Lung (tissue), 12 donors: ENCODE data around the gene POU2AF3. TPM values are rescaled to one million over a fixed set of nuclear protein-coding genes. Genes with fewer than 3 reads are reported as not detected.
A peak's percentile ranks its signal among the peaks of the same experiment; 100 is the strongest.

Experiments used
- ATAC-seq: fragments of 200-7000 bp; cut with Tn5 transposase; one replicate; pipeline ENCODE4 v1.9.1; 2020; ENCODE audit warnings: moderate number of reproducible peaks; ENCODE audit not compliant: insufficient read depth, low FRiP score
- DNase-seq, 3 donors: peaks; one replicate each; pipeline ENCODE4 v3.0.0-alpha.2; 2013 to 2017
- H3K27ac ChIP-seq, 2 donors: one replicate each; pipeline ENCODE4 v1.5.1; 2013; ENCODE audit warnings: mild to moderate bottlenecking in 2 of 2, moderate library complexity in 2 of 2, control low read depth in 1 of 2, inconsistent platforms in 1 of 2, low read depth in 1 of 2, low read length in 1 of 2
- H3K27me3 ChIP-seq, 3 donors: one replicate each; pipeline ENCODE4 v1.5.1; 2013; ENCODE audit warnings: low read length in 2 of 3; ENCODE audit not compliant: control insufficient read depth in 3 of 3, insufficient read depth in 3 of 3
- H3K36me3 ChIP-seq, 4 donors: one replicate each; pipeline ENCODE4 v1.5.1; 2013; ENCODE audit warnings: low read length in 4 of 4, mild to moderate bottlenecking in 1 of 4, moderate library complexity in 1 of 4; ENCODE audit not compliant: control insufficient read depth in 4 of 4, insufficient read depth in 4 of 4
- H3K4me1 ChIP-seq, 5 donors: one replicate each; pipeline ENCODE4 v1.5.1; 2013; ENCODE audit warnings: low read length in 5 of 5, mild to moderate bottlenecking in 2 of 5, moderate library complexity in 1 of 5; ENCODE audit not compliant: control insufficient read depth in 5 of 5, insufficient read depth in 5 of 5
- H3K4me3 ChIP-seq: one replicate; pipeline ENCODE4 v1.5.1; 2013; ENCODE audit warnings: mild to moderate bottlenecking, control low read depth, moderate library complexity
- H3K9ac ChIP-seq, 2 donors: one replicate each; pipeline ENCODE4 v1.5.1; 2013; ENCODE audit warnings: low read length in 2 of 2, control low read depth in 1 of 2; ENCODE audit not compliant: insufficient read depth in 1 of 2
- H3K9me3 ChIP-seq, 4 donors: one replicate each; pipeline ENCODE4 v1.5.1; 2013; ENCODE audit warnings: low read length in 3 of 4, mild to moderate bottlenecking in 1 of 4, moderate library complexity in 1 of 4; ENCODE audit not compliant: control insufficient read depth in 4 of 4, insufficient read depth in 3 of 4
- WGBS, 2 donors: extraction: QIAGEN DNeasy Blood & Tissue Kit; methylation state at CpG; one replicate each; pipeline ENCODE4 v1.1.7; 2013; 5-methylcytosine and 5-hydroxymethylcytosine counted together
- polyA plus RNA-seq, 2 donors: library from polyadenylated mRNA; stranded (reverse); fragments of 200-250 nt; gene quantifications; one replicate each; pipeline ENCODE4 v1.2.1, GENCODE V29; 2013
- total RNA-seq, 2 donors: library from RNA; depleted of rRNA in 1 of 2; stranded (reverse); fragments of >200 nt in 1 of 2; gene quantifications; one replicate each; pipeline ENCODE4 v1.2.1, GENCODE V29; 2014 to 2021
- TF ChIP-seq, protein P1 (sequence below): IDR thresholded peaks from 2 replicates; pipeline ENCODE4 v1.5.1; 2012; ENCODE audit warnings: mild to moderate bottlenecking; ENCODE audit errors: control extremely low read depth, extremely low read depth
- donor health status: control.
- donor health status: control.
- donor health status: Bipolar disorder and iron deficiency.
- donor health status: healthy.
- donor health status: DM: yes; HTN: yes; CAD: no.

The POU2AF3 gene
- total and polyA plus RNA-seq, 4 donors: 1.5 to 5.4 (median 3.1) TPM

- ATAC-seq: peak; percentile 49
- WGBS, 2 donors: 41 to 63% methylated on average over 4 of the region's 4 CpGs
Observed at GRCh38 chr11:111303461-111303860, 5.1 kb downstream of the POU2AF3 start.

GRCh38 chr11:111305162-111305802 is 6.9 kb downstream of the POU2AF3 start:
- H3K9me3 ChIP-seq: no peaks in the 10 kb centered on the region
- peaks cover 0 to 62% (median 28%) of the 10 kb centered on the region in 5 donors for H3K4me1 ChIP-seq
- TF ChIP-seq, protein P1, sequence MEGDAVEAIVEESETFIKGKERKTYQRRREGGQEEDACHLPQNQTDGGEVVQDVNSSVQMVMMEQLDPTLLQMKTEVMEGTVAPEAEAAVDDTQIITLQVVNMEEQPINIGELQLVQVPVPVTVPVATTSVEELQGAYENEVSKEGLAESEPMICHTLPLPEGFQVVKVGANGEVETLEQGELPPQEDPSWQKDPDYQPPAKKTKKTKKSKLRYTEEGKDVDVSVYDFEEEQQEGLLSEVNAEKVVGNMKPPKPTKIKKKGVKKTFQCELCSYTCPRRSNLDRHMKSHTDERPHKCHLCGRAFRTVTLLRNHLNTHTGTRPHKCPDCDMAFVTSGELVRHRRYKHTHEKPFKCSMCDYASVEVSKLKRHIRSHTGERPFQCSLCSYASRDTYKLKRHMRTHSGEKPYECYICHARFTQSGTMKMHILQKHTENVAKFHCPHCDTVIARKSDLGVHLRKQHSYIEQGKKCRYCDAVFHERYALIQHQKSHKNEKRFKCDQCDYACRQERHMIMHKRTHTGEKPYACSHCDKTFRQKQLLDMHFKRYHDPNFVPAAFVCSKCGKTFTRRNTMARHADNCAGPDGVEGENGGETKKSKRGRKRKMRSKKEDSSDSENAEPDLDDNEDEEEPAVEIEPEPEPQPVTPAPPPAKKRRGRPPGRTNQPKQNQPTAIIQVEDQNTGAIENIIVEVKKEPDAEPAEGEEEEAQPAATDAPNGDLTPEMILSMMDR: no peak
- H3K27me3 ChIP-seq: peaks cover 0 to 3% (median 0%) of the 10 kb centered on the region in 3 donors
- ATAC-seq (no peak), DNase-seq (no peak)
- no peak overlapping the region for H3K9ac ChIP-seq
- H3K27ac ChIP-seq: no peak overlapping the region
- no peak overlapping the region for H3K4me3 ChIP-seq
- WGBS, 2 donors: 68 to 74% methylated on average over 5 of the region's 5 CpGs
- no peaks in the 10 kb centered on the region for H3K36me3 ChIP-seq

More at GRCh38 chr11:111303461-111303860, 5.1 kb downstream of the POU2AF3 start:
- Histone ChIP-seq H3K27ac (no peak overlapping the region), H3K27me3 (peaks cover 0 to 3% (median 0%) of the 10 kb centered on the region in 3 donors), H3K9ac (peak overlapping the region in 1 of 2 donors; percentile 39), H3K9me3 (no peaks in the 10 kb centered on the region), H3K4me3 (no peak overlapping the region), H3K36me3 (no peaks in the 10 kb centered on the region), H3K4me1 (peaks cover 0 to 50% (median 24%) of the 10 kb centered on the region in 5 donors)
- TF ChIP-seq, protein P1: no peak
- DNase-seq: peak; percentile 56 to 90 (median 84)

- Histone ChIP-seq H3K4me3 (no peak overlapping the region), H3K27ac (no peak overlapping the region), H3K36me3 (no peaks in the 10 kb centered on the region), H3K9ac (no peak overlapping the region), H3K4me1 (peaks cover 0 to 60% (median 27%) of the 10 kb centered on the region in 5 donors), H3K27me3 (peaks cover 0 to 3% (median 0%) of the 10 kb centered on the region in 3 donors), H3K9me3 (no peaks in the 10 kb centered on the region)
- WGBS, 2 donors: 76% methylated on average over 4 of the region's 4 CpGs
- ATAC-seq (no peak), DNase-seq (no peak)
- TF ChIP-seq, protein P1: no peak
Observed at GRCh38 chr11:111305876-111306275, 7.5 kb downstream of the POU2AF3 start.

- TF ChIP-seq, protein P1: no peak
- Histone ChIP-seq H3K4me1 (peaks cover 0 to 55% (median 24%) of the 10 kb centered on the region in 5 donors), H3K36me3 (no peaks in the 10 kb centered on the region), H3K4me3 (no peak overlapping the region), H3K27ac (no peak overlapping the region), H3K9me3 (no peaks in the 10 kb centered on the region), H3K9ac (no peak overlapping the region), H3K27me3 (peaks cover 0 to 3% (median 0%) of the 10 kb centered on the region in 3 donors)
- ATAC-seq: no peak
- WGBS, 2 donors: 86 to 89% methylated on average over 5 of the region's 5 CpGs
- DNase-seq: no peak
Observed at GRCh38 chr11:111306321-111306720, 8.0 kb downstream of the POU2AF3 start.
